WTC11 (cell line): ENCODE data around the gene ZNF527. TPM values are rescaled to one million over a fixed set of nuclear protein-coding genes. Genes with fewer than 3 reads are reported as not detected.
"Not testable (repeated sequence)": the region's sequence is repeated elsewhere in the genome, so short reads cannot be mapped to it uniquely, and the experiment has no call there.

Experiments used
- ATAC-seq: fragments of 200-7000 bp; cut with Tn5 transposase; 2 replicates; pipeline ENCODE4 v1.10.0; 2021; ENCODE audit warnings: mild to moderate bottlenecking, moderate library complexity
- CTCF ChIA-PET: fragments of 300-600 bp; sonication (Branson Sonifier 250); formaldehyde crosslinking; loops from one replicate; lab custom pipeline; 2021; ENCODE audit warnings: antibody characterized with exemption; lab: Charles Lee
- POLR2A ChIA-PET: fragments of 350-600 bp; sonication (Branson Sonifier 250); formaldehyde crosslinking; loops from one replicate; lab custom pipeline; 2021; ENCODE audit warnings: antibody characterized with exemption; lab: Charles Lee
- DNase-seq: peaks from one replicate; pipeline ENCODE4 v3.0.0; 2021; ENCODE audit warnings: low spot score
- H3K27ac Mint-ChIP-seq: 2 replicates; pipeline ENCODE4 v1.8.0; 2021; ENCODE audit warnings: mixed read lengths
- H3K27me3 Mint-ChIP-seq: 2 replicates; pipeline ENCODE4 v1.8.0; 2021; ENCODE audit warnings: low read depth, mild to moderate bottlenecking, moderate library complexity, mixed read lengths
- H3K36me3 Mint-ChIP-seq: 2 replicates; pipeline ENCODE4 v1.8.0; 2021; ENCODE audit warnings: mixed read lengths
- H3K4me1 Mint-ChIP-seq: 2 replicates; pipeline ENCODE4 v1.8.0; 2022; ENCODE audit warnings: mixed read lengths
- H3K4me3 Mint-ChIP-seq: 2 replicates; pipeline ENCODE4 v1.8.0; 2021; ENCODE audit warnings: mild to moderate bottlenecking, moderate library complexity, mixed read lengths
- H3K9me3 Mint-ChIP-seq: 2 replicates; pipeline ENCODE4 v1.8.0; 2021; ENCODE audit warnings: mixed read lengths
- ELF4 ChIP-seq: sonication (generic); formaldehyde crosslinking; IDR thresholded peaks from 2 replicates; pipeline ENCODE4 v1.8.1; 2022; ENCODE audit warnings: low read depth, mild to moderate bottlenecking, moderate library complexity, missing genetic modification reagents
- FOXK1 ChIP-seq: sonication (generic); formaldehyde crosslinking; IDR thresholded peaks from 2 replicates; pipeline ENCODE4 v1.8.0; 2022; ENCODE audit warnings: mild to moderate bottlenecking, moderate library complexity, missing genetic modification reagents
- GABPB1 ChIP-seq: sonication (generic); formaldehyde crosslinking; IDR thresholded peaks from 2 replicates; pipeline ENCODE4 v1.8.1; 2023; ENCODE audit warnings: mild to moderate bottlenecking, missing genetic modification reagents
- GRHL2 ChIP-seq: fragments of 250-450 bp; sonication (Bioruptor Pico); IDR thresholded peaks from 2 replicates; pipeline ENCODE4 v1.8.0; 2022; ENCODE audit warnings: mild to moderate bottlenecking, moderate library complexity; ENCODE audit not compliant: insufficient replicate concordance, severe bottlenecking
- HMGA2 ChIP-seq: fragments of 250-450 bp; sonication (Bioruptor Pico); IDR thresholded peaks from 2 replicates; pipeline ENCODE4 v1.4.0; 2021; ENCODE audit warnings: mild to moderate bottlenecking, moderate library complexity
- MYBL2 ChIP-seq: sonication (generic); formaldehyde crosslinking; IDR thresholded peaks from 2 replicates; pipeline ENCODE4 v1.8.1; 2023; ENCODE audit warnings: mild to moderate bottlenecking, moderate library complexity, missing genetic modification reagents
- NFATC4 ChIP-seq: fragments of 250-450 bp; sonication (Bioruptor Pico); IDR thresholded peaks from 2 replicates; pipeline ENCODE4 v1.9.0; 2021; ENCODE audit warnings: mild to moderate bottlenecking
- NR2C2 ChIP-seq: sonication (generic); formaldehyde crosslinking; IDR thresholded peaks from 2 replicates; pipeline ENCODE4 v1.8.0; 2022; ENCODE audit warnings: mild to moderate bottlenecking, missing genetic modification reagents
- PRRX2 ChIP-seq: fragments of 250-450 bp; sonication (Bioruptor Pico); IDR thresholded peaks from 2 replicates; pipeline ENCODE4 v1.8.0; 2021; ENCODE audit warnings: mild to moderate bottlenecking
- RELA ChIP-seq: sonication (generic); formaldehyde crosslinking; IDR thresholded peaks from 2 replicates; pipeline ENCODE4 v1.8.1; 2022; ENCODE audit warnings: missing genetic modification reagents, mild to moderate bottlenecking, borderline replicate concordance
- RORB ChIP-seq: fragments of 250-450 bp; sonication (Bioruptor Pico); IDR thresholded peaks from 2 replicates; pipeline ENCODE4 v1.9.0; 2021; ENCODE audit warnings: mild to moderate bottlenecking
- SMAD4 ChIP-seq: sonication (generic); formaldehyde crosslinking; IDR thresholded peaks from 2 replicates; pipeline ENCODE4 v1.8.0; 2022; ENCODE audit warnings: mild to moderate bottlenecking, missing genetic modification reagents
- TCF7 ChIP-seq: sonication (generic); formaldehyde crosslinking; IDR thresholded peaks from 2 replicates; pipeline ENCODE4 v1.8.0; 2022; ENCODE audit warnings: mild to moderate bottlenecking, low read depth, missing genetic modification reagents, moderate library complexity
- TP53 ChIP-seq: sonication (generic); formaldehyde crosslinking; IDR thresholded peaks from 2 replicates; pipeline ENCODE4 v1.8.1; 2023; ENCODE audit warnings: mild to moderate bottlenecking, missing genetic modification reagents
- ZNF121 ChIP-seq: sonication (generic); formaldehyde crosslinking; IDR thresholded peaks from 2 replicates; pipeline ENCODE4 v1.8.0; 2023; ENCODE audit warnings: missing genetic modification reagents
- ZNF219 ChIP-seq: sonication (generic); formaldehyde crosslinking; IDR thresholded peaks from 2 replicates; pipeline ENCODE4 v1.8.0; 2023; ENCODE audit warnings: missing genetic modification reagents, mild to moderate bottlenecking, borderline replicate concordance
- ZNF396 ChIP-seq: fragments of 250-450 bp; sonication (Bioruptor Pico); IDR thresholded peaks from 2 replicates; pipeline ENCODE4 v1.8.0; 2021; ENCODE audit warnings: mild to moderate bottlenecking, moderate library complexity, borderline replicate concordance
- ZNF671 ChIP-seq: fragments of 250-450 bp; sonication (Bioruptor Pico); IDR thresholded peaks from 2 replicates; pipeline ENCODE4 v1.8.0; 2021; ENCODE audit warnings: mild to moderate bottlenecking
- total RNA-seq: library from RNA; stranded (reverse); gene quantifications from 3 replicates; pipeline ENCODE4 v1.2.3, GENCODE V29; 2021
- TF ChIP-seq, protein P1 (sequence below): sonication (generic); formaldehyde crosslinking; IDR thresholded peaks from 2 replicates; pipeline ENCODE4 v1.8.0; 2022; ENCODE audit warnings: missing genetic modification reagents
- TF ChIP-seq, protein P2 (sequence below): sonication (generic); formaldehyde crosslinking; IDR thresholded peaks from 2 replicates; pipeline ENCODE4 v1.8.0; 2022; ENCODE audit warnings: mild to moderate bottlenecking, missing genetic modification reagents
- TF ChIP-seq, protein P3 (sequence below): fragments of 250-450 bp; sonication (Bioruptor Pico); IDR thresholded peaks from 2 replicates; pipeline ENCODE4 v1.9.0; 2021; ENCODE audit warnings: mild to moderate bottlenecking
- TF ChIP-seq, protein P4 (sequence below): fragments of 250-450 bp; sonication (Bioruptor Pico); conservative IDR thresholded peaks from 2 replicates; pipeline ENCODE4 v1.9.0; 2021; ENCODE audit warnings: mild to moderate bottlenecking
- TF ChIP-seq, protein P5 (sequence below): sonication (generic); formaldehyde crosslinking; IDR thresholded peaks from 2 replicates; pipeline ENCODE4 v1.8.1; 2023; ENCODE audit warnings: mild to moderate bottlenecking, moderate library complexity, missing genetic modification reagents

ZNF527 gene
- total RNA-seq, 1 experiment from 2014 or later, result 3.3 TPM

DNA sequence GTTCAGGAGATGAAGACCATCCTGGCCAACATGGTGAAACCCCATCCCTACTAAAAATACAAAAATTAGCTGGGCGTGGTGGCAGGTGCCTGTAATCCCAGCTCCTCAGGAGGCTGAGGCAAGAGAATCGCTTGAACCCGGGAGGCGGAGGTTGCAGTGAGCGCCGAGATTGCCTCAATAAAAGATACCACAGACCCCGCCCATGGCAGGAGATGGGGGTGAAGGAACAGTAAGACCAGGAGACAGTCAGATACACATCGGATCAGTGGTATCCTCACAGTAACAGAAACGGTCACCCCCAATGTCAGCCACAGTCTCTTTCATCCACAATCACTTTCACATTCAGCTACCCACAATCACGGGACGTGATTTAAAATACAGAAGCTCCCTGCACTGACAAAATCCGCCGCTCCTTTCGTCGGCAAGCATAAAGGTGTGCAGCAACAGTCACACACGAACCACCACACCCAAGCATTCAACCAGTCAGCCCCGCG, 466 bp upstream of the ZNF527 start:
- peaks cover 11% of the 10 kb centered on the region for H3K36me3 Mint-ChIP-seq
- ChIA-PET CTCF (interaction anchor here (0.7 to 1.2 kb wide), 6 partner anchors 8 to 224 kb away, joined by 4 to 17 read pairs (median 4); partner anchors contain the start of genes ZNF540, ZNF569, ZNF571 and ZNF793), POLR2A (interaction anchor here (0.5 to 1.3 kb wide), 4 partner anchors 36 to 709 kb away, joined by 4 to 7 read pairs (median 6); partner anchors contain the start of genes ZNF540, ZNF571 and ZNF793)
- peak overlapping the region; percentile 99 for H3K27ac Mint-ChIP-seq
- not testable (repeated sequence) for H3K27me3 Mint-ChIP-seq, H3K4me1 Mint-ChIP-seq, DNase-seq
- TF ChIP-seq HMGA2, result 0 out of 2 replicates have a peak, but pooled peaks have one; percentile 3
- peak; percentile 5 for ATAC-seq
- H3K9me3 Mint-ChIP-seq, result peaks cover 18% of the 10 kb centered on the region
- peak overlapping the region; percentile 86 for H3K4me3 Mint-ChIP-seq

DNA sequence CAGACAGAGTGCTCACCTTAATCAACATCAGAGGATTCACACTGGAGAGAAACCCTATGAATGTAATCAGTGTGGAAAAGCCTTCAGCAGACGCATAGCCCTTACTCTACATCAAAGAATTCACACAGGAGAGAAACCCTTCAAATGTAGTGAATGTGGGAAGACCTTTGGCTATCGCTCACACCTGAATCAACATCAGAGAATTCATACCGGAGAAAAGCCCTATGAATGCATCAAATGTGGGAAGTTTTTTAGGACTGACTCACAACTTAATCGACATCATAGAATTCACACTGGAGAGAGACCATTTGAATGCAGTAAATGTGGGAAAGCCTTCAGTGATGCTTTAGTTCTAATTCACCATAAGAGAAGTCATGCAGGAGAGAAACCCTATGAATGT, 18.3 kb downstream of the ZNF527 start:
- ATAC-seq, result no peak
- Mint-ChIP-seq H3K9me3 (peaks cover 83% of the 10 kb centered on the region), H3K36me3 (peaks cover 75% of the 10 kb centered on the region)

DNA sequence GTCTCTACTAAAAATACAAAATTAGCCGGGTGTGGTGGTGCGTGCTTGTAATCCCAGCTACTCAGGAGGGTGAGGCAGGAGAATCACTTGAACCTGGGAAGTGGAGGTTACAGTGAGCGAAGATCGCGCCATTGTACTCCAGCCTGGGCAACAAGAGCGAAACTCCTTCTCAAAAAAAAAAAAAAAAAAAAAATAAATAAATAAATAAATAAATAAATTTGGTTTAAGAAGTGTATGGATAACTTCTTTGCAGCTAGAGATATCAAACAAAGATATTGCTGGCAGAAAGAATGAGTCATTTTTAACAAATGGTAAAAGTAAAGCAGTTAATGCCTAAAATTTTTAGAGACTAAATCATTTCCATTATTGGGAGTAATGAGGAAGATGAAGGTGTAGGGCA, 20.5 kb downstream of the ZNF527 start:
- H3K27me3 Mint-ChIP-seq, H3K4me3 Mint-ChIP-seq, H3K27ac Mint-ChIP-seq, DNase-seq, H3K4me1 Mint-ChIP-seq, ATAC-seq, POLR2A ChIA-PET, CTCF ChIA-PET: not testable (repeated sequence)
- peaks cover 61% of the 10 kb centered on the region for H3K36me3 Mint-ChIP-seq
- H3K9me3 Mint-ChIP-seq, result peaks cover 75% of the 10 kb centered on the region

More for the DNA sequence above, 18.3 kb downstream of the ZNF527 start:
- Mint-ChIP-seq H3K4me3 (no peak overlapping the region), H3K27ac (no peak overlapping the region)
- TF ChIP-seq FOXK1 (no peak), HMGA2 (no peak), ZNF121 (no peak), NR2C2 (CRISPR knock-in tag) (no peak), ZNF671 (no peak), RORB (CRISPR knock-in tag) (no peak), PRRX2 (CRISPR knock-in tag) (no peak)
- TF ChIP-seq, protein P1, sequence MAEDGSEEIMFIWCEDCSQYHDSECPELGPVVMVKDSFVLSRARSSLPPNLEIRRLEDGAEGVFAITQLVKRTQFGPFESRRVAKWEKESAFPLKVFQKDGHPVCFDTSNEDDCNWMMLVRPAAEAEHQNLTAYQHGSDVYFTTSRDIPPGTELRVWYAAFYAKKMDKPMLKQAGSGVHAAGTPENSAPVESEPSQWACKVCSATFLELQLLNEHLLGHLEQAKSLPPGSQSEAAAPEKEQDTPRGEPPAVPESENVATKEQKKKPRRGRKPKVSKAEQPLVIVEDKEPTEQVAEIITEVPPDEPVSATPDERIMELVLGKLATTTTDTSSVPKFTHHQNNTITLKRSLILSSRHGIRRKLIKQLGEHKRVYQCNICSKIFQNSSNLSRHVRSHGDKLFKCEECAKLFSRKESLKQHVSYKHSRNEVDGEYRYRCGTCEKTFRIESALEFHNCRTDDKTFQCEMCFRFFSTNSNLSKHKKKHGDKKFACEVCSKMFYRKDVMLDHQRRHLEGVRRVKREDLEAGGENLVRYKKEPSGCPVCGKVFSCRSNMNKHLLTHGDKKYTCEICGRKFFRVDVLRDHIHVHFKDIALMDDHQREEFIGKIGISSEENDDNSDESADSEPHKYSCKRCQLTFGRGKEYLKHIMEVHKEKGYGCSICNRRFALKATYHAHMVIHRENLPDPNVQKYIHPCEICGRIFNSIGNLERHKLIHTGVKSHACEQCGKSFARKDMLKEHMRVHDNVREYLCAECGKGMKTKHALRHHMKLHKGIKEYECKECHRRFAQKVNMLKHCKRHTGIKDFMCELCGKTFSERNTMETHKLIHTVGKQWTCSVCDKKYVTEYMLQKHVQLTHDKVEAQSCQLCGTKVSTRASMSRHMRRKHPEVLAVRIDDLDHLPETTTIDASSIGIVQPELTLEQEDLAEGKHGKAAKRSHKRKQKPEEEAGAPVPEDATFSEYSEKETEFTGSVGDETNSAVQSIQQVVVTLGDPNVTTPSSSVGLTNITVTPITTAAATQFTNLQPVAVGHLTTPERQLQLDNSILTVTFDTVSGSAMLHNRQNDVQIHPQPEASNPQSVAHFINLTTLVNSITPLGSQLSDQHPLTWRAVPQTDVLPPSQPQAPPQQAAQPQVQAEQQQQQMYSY (CRISPR knock-in tag), result no peak
- TF ChIP-seq, protein P2, sequence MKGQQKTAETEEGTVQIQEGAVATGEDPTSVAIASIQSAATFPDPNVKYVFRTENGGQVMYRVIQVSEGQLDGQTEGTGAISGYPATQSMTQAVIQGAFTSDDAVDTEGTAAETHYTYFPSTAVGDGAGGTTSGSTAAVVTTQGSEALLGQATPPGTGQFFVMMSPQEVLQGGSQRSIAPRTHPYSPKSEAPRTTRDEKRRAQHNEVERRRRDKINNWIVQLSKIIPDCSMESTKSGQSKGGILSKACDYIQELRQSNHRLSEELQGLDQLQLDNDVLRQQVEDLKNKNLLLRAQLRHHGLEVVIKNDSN (CRISPR knock-in tag), result no peak
- TF ChIP-seq, all 79 proteins: peak for 0
- Mint-ChIP-seq H3K4me1 (no peaks in the 10 kb centered on the region), H3K27me3 (peaks cover 2% of the 10 kb centered on the region)
- ChIA-PET POLR2A (no interaction called here), CTCF (no interaction called here)
- DNase-seq, result no peak

DNA sequence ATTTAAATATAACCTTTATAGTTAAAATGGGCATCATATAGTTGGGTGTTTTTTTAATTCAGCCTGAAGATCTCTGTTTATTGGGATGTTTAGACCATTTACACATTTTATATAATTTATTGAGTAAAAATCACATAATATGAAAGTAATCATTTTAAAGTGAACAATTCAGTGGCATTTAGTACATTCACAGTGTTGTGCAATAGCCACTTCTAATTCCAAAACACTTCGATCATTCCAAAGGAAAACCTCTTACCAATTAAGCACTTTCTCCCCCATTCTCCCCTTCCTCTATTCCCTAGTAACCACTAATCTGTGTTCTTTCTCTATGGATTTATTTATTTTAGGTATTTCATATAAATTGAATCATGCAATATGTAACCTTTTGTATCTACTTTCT, 30.2 kb downstream of the ZNF527 start:
- H3K9me3 Mint-ChIP-seq, result peaks cover 74% of the 10 kb centered on the region
- H3K27ac Mint-ChIP-seq, result no peak overlapping the region
- no peak for ATAC-seq

More for the DNA sequence above, 30.2 kb downstream of the ZNF527 start:
- TF ChIP-seq RELA (CRISPR knock-in tag) (no peak), SMAD4 (CRISPR knock-in tag) (no peak), ELF4 (CRISPR knock-in tag) (no peak), GABPB1 (no peak), NFATC4 (no peak), ZNF219 (no peak), TP53 (no peak), TCF7 (CRISPR knock-in tag) (no peak), GRHL2 (CRISPR knock-in tag) (no peak), MYBL2 (CRISPR knock-in tag) (no peak), ZNF396 (CRISPR knock-in tag) (no peak)
- TF ChIP-seq, protein P3, sequence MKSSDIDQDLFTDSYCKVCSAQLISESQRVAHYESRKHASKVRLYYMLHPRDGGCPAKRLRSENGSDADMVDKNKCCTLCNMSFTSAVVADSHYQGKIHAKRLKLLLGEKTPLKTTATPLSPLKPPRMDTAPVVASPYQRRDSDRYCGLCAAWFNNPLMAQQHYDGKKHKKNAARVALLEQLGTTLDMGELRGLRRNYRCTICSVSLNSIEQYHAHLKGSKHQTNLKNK (CRISPR knock-in tag), result no peak
- TF ChIP-seq, protein P4, sequence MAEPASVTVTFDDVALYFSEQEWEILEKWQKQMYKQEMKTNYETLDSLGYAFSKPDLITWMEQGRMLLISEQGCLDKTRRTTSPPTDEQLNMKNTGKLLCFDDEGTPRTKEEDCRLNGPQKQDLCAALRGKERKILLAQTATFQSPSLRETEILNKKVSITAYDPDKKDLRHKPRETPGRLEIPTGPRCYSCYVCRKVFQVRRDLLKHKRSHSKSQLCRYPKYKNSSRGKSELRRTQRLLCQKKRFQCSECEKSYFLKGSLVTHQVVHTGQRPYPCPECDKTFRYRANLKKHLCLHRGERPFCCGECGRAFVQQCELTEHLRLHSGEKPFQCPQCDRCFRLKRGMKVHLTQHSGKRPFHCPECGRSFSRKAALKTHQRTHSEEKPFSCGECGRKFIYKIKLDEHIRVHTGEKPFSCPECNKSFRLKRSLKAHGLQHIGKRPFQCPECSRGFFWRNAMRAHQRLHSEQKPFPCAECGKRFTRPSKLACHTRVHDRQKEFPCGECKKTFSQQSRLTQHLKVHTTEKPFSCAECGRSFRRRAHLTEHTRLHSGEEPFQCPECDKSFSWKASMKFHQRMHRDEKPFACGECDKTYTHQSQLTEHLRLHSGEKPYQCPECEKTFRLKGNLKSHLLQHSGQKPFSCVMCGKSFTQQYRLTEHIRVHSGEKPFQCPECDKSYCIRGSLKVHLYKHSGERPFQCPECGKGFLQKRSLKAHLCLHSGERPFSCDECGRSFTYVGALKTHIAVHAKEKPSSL (CRISPR knock-in tag), result no peak
- TF ChIP-seq, protein P5, sequence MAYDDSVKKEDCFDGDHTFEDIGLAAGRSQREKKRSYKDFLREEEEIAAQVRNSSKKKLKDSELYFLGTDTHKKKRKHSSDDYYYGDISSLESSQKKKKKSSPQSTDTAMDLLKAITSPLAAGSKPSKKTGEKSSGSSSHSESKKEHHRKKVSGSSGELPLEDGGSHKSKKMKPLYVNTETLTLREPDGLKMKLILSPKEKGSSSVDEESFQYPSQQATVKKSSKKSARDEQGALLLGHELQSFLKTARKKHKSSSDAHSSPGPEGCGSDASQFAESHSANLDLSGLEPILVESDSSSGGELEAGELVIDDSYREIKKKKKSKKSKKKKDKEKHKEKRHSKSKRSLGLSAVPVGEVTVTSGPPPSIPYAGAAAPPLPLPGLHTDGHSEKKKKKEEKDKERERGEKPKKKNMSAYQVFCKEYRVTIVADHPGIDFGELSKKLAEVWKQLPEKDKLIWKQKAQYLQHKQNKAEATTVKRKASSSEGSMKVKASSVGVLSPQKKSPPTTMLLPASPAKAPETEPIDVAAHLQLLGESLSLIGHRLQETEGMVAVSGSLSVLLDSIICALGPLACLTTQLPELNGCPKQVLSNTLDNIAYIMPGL (CRISPR knock-in tag), result no peak
- Mint-ChIP-seq H3K4me1 (no peaks in the 10 kb centered on the region), H3K27me3 (peaks cover 11% of the 10 kb centered on the region), H3K4me3 (no peak overlapping the region), H3K36me3 (peaks cover 41% of the 10 kb centered on the region)
- CTCF ChIA-PET, result no interaction called here
- POLR2A ChIA-PET, result no interaction called here
- no peak for DNase-seq
